C4-2B (cell line): Measurements from ENCODE around the gene DICER1.

Experiments used
- H3K27ac ChIP-seq: fragments of 450-650 bp; 2 replicates; pipeline ENCODE4 v1.5.1; 2017
- ZFX ChIP-seq: fragments of 450-650 bp; IDR thresholded peaks from 2 replicates; pipeline ENCODE4 v1.6.1; 2017
- TF ChIP-seq, protein P1 (sequence below): fragments of 450-650 bp; conservative IDR thresholded peaks from 2 replicates; pipeline ENCODE4 v1.5.1; 2017; ENCODE audit warnings: mild to moderate bottlenecking

The DICER1 gene

GRCh38 chr14:95156161-95157047 is 925 bp downstream of the DICER1 start:
- H3K27ac ChIP-seq, result peak overlapping the region; percentile 98
- TF ChIP-seq, protein P1, sequence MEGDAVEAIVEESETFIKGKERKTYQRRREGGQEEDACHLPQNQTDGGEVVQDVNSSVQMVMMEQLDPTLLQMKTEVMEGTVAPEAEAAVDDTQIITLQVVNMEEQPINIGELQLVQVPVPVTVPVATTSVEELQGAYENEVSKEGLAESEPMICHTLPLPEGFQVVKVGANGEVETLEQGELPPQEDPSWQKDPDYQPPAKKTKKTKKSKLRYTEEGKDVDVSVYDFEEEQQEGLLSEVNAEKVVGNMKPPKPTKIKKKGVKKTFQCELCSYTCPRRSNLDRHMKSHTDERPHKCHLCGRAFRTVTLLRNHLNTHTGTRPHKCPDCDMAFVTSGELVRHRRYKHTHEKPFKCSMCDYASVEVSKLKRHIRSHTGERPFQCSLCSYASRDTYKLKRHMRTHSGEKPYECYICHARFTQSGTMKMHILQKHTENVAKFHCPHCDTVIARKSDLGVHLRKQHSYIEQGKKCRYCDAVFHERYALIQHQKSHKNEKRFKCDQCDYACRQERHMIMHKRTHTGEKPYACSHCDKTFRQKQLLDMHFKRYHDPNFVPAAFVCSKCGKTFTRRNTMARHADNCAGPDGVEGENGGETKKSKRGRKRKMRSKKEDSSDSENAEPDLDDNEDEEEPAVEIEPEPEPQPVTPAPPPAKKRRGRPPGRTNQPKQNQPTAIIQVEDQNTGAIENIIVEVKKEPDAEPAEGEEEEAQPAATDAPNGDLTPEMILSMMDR, result no peak
- no peak for TF ChIP-seq ZFX

DNA sequence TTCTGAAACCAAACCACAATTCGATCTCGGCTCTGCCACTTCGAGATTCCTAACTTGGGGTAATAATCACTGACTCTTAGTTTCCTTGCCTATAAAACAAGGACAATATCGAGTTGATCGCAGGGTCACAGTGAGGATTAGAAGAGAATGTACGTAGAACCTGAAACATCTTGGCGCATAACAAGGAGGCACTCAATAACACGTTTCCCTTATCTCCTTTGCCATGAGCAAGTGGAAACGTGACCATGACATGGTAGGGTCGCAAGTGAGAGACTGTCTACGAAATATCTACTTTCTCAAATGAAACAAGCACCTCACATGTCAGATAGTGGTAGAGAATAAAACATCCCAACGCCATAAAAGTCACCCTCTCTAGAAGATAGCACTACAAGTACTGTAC is 2.3 kb downstream of the DICER1 start:
- no peak for TF ChIP-seq ZFX
- TF ChIP-seq, protein P1, result no peak
- no peak overlapping the region for H3K27ac ChIP-seq

- H3K27ac ChIP-seq, result no peak overlapping the region
- TF ChIP-seq, protein P1, result no peak
- no peak for TF ChIP-seq ZFX
These were observed 3.5 kb downstream of the DICER1 start for GRCh38 chr14:95153866-95154265.

DNA sequence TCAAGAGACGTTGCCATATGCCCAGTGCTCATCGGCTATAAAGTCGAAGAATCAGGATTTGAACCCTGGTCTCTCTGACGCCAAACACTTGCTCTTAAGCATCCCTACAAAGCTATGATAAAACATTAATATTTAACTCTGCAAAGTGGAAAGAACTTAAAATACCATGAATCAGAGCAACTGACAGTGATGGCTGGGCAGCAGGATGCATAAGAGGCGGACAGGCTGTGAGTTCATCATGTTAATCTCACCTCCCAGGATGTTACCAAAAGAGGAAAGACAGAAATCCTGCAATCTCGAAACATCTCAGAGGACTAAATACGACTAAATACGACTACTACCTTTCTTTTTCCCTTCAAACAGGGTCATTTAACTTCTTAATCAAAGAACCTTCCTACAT is 5.8 kb downstream of the DICER1 start:
- TF ChIP-seq ZFX, result no peak
- TF ChIP-seq, protein P1, result no peak
- no peak overlapping the region for H3K27ac ChIP-seq

- TF ChIP-seq, protein P1, result no peak
- TF ChIP-seq ZFX, result no peak
These were observed 6.4 kb downstream of the DICER1 start for GRCh38 chr14:95150910-95151309.

DNA sequence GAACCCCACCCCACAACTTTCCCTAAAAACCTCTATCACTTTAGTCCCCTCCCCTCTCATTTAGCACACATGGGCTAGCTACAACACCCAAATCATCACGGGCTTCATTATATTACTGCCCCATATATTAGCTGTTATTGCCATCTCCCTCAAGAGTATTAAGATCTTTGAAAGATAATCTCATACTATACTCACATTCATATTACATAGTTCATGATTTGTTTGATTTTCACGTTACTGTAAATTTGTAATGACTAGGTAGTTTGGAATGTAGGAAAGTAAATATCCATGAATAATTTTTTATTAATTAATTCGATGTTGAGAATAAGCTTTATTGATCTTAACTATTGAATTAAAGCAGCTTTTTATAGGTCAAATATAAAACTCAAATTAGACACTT is 7.9 kb downstream of the DICER1 start:
- H3K27ac ChIP-seq, result no peak overlapping the region; the same call in 1 of the 2 replicates
- no peak for TF ChIP-seq ZFX
- TF ChIP-seq, protein P1, result no peak

More at GRCh38 chr14:95150910-95151309, 6.4 kb downstream of the DICER1 start:
- H3K27ac ChIP-seq, result no peak overlapping the region

GRCh38 chr14:95147597-95147996 is 9.7 kb downstream of the DICER1 start:
- H3K27ac ChIP-seq, result peak overlapping the region; percentile 71
- TF ChIP-seq, protein P1, result no peak
